Measurements from ENCODE around the gene NCOR1.
"Not testable (repeated sequence)": the region's sequence is repeated elsewhere in the genome, so short reads cannot be mapped to it uniquely, and the experiment has no call there.

The NCOR1 gene

DNA sequence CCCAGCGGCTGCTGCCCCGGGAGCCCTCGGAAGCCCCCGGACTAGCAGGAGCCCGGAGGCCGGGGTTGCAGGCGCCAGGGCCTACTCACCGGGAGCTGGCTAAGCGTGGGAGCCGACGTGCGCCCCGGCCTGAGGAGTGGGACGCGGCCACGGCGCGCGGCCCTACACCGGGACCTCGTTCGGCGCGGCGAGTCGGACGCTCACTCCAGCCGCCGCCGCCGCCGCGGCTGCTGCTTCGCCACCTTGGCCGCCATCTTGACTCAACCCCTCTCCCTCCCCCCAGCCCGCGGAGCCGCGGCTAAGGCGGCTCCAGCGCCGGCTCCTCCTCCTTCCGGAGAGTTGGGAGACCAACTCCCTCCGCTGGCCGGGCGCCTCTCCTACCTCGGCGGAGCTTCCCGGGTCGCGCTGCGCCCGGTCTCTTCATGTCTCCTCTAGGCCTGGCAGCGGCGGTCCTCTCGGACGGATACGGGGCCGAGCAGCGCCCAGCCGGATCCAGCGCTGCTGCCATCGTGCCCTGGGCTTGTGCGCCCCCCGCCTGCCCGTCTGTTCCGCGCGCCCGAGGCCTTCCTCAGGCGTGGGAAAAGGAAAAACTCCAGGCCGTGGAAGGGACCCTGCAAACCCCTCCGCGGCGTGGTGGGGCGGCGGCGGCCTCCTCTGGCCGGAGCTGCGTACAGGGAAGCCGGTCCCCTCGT is at the start of gene NCOR1:
Gene NCOR1, minus strand, starts transcription at position 262 of the 692 bp plus-strand sequence. CDS start 20,965 bp downstream, outside the sequence.
- DNase-seq, result peak; percentile 19 to 92 (median 80)

GRCh38 chr17:16262201-16262600 is 46.9 kb upstream of the NCOR1 start:
- DNase-seq, result no peak

DNA sequence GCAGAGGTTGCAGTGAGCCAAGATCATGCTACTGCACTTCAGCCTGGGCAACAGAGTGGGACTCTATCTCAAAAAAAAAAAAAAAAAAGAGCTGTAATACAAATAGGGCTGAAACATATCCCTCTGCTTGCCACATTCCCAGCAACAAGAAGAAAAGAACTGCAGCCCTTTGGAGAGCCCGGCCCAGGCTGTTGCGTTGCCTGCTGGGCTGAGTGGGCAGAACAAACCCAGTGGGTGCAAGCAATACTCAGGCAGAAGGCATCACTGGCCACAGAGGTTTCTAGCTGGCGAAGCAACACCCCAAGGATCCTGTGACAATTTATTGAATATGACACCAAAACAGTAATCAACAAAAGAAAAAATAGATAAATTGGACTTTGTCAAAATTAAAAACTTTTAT is 45.7 kb upstream of the NCOR1 start:
- no peak for DNase-seq

DNA sequence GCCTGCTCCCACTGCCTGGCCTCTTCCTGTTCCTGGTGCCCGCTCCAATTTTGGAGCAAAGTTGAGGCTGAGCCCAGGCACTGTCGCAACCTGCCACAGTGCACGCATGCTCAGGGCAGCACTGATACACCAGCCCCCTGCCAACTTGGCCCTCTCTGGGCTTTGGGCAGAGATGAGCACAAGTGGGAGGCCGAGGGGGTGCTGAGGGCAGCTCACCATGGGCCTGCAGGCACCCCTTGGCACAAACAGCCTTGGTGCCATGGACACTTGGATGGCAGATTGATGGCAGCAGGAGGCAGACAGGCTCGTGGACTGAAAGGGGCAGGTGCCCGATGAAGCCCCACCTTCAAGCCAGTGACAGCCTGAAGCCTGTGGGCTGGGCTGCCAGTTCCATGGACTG is 44.6 kb upstream of the NCOR1 start:
- no peak for DNase-seq

- DNase-seq, result no peak
Measured at GRCh38 chr17:16258901-16259300, 43.6 kb upstream of the NCOR1 start.

DNA sequence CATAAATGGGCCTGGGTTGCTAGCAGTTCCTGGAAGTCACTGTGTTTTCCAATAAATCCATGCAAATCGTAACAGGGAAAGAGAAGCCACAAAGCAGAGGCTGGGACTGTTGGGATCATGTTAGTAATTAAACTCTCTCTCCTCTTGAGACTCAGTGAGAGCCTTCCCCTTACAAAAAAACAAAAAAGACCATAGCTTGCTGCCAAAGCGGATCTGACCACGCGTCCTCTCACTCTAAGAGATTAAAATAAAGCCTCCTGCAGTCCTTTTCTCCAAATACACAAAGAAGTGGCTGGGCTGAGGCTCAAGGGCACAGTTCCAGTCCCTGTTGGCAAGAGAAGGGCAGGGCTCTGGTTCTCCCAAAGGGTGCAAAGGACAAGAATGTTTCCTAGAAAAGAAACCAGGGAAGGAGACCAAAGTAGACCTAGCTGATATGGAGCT is 40.2 kb upstream of the NCOR1 start:
- peak in 46 of 56 donors; percentile 5 to 79 (median 38) for DNase-seq

GRCh38 chr17:16254773-16255400 is 39.6 kb upstream of the NCOR1 start:
- DNase-seq, result no peak

DNA sequence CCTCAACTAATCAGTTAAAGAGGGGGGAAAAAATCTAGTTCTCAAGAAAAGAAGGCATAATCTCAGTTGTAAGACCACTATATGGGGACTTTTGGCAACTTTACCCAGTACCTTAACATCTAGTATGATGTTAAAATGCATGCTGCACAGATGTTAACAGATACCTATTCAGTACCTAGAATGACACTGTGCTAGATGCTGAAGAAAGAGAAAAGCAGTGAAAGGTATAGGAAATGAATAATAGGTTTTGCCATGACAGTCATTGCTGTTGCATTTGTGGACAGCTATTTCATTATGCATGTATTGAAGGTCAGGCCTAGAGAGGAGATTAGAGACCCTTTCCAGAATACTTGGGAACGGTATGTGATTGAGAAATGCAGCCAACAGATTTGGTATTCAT is 36.2 kb upstream of the NCOR1 start:
- DNase-seq, result no peak

DNA sequence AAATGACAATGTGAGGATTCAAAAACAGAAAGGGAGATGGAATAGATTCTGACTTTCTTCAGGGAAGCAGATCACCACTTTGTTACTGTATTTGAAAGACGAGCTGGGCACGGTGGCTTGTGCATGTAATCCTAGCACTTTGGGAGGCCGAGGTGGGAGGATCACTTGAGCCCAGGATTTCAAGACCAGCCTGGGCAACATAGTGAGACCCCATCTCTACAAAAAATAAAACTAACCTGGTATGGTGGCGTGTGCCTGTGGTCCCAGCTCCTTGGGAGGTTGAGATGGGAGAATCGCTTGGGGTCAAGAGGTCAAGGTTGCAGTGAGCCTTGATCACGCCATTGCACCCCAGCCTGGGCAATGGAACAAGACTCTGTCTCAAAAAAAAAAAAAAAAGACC is 35.7 kb upstream of the NCOR1 start:
- DNase-seq, result no peak

DNA sequence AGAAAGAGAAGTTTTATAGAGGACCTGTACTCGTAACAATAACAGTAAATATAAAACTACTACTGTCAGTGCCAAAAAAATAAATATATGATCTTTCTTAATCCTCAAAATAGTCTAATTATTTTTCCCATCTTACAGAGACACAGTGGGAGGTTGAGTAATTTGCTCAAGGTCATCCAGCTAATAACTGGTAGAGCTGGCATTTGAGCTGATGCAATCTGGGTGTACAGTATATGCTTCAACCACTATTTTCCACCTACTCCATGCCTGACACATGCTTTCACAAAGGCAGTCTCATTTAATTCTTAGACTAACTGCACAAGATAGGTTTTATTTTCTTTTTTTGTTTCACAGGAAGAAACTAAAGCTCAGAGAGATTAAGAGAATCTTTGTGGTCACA is 35.3 kb upstream of the NCOR1 start:
- DNase-seq, result no peak

- no peak for DNase-seq
Measured at GRCh38 chr17:16247586-16247984, 32.3 kb upstream of the NCOR1 start.

DNA sequence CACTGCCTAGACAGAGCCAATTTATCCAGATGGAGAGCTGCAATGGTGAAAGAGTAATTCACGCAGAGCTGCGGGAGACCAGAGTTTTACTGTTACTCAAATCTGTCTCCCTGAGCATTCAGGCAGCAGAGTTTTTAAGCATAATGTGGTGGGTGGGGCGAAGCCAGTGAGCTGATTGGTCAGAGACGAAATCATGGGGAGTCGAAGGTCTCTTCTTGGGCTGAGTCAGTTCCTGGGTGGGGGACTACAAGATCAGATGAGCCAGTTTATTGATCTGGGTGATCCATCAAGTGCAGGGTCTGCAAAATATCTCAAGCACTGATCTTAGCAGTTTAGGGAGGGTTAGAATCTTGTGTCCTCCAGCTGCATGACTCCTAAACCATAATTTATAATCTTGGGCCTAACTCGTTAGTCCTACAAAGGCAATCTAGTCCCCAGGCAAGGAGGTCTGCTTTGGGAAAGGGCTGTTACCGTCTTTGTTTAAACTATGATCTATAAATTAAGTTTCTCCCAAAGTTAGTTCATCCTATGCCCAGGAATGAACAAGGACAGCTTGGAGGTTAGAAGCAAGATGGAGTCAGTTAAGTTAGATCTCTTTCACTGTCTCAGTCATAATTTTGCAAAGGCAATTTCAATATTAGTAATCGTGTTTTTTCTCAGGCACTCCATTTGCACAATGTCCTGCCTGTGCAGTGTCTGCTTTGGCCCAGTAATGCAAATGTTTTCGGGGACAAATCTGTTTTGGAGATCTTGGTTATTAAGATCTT is 28.6 kb upstream of the NCOR1 start:
- DNase-seq, result no peak

DNA sequence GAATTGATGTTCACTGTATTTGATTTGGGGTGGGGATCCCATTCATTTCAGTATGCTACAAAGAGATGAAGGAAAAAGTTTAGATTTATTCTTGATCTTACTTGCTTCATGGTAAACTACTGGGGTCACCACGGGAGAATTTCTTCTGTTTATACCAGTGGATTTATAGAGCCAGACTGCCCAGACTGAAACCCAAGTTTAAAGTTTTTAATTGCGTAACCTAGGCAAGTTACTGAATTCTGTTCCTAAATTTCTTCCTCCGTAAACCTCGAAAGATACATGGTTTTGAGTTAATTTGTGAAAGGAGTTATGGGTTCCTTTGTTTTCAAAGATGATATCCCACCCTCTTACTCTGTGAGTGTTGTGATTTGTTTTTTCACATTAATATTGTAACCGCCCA is 28.1 kb upstream of the NCOR1 start:
- no peak for DNase-seq

DNA sequence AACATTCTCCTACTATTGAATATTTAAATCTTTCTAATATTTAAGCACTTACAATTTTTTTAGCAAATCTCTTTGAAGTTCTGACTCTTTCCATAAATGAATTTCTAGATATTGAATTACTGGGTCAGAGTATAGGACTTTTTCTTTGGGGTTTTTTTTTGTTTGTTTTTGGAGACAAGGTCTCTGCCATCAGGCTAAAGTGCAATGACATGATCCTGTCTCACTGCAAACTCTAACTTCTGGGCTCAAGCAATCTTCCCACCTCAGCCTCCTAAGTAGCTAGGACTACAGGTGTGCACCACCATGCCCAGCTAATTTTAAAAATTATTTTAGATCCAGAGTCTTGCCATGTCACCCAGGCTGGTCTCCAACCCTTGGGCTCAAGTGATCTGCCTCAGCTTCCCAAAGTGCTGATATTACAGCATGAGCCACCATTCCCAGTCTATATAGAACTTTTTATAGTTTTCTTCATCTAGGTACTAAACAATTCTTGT is 26.6 kb upstream of the NCOR1 start:
- no peak for DNase-seq

DNA sequence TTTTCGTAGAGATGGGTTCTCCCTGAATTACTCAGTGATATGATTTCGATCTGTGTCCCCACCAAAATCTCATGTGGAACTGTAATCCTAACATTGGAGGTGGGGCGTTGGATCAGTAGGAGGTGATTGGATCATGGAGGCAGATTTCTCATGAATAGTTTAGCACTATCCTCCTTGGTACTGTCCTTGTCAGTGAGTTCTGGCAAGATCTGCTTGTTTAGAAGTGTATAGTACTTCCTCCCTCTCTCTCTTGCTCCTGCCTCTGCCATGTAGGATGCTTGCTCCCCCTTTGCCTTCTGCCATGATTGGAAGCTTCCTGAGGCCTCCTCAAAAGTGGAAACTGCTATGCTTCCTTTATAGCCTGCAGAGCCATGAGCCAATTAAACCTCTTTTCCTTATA is 24.6 kb upstream of the NCOR1 start:
- DNase-seq, result no peak

GRCh38 chr17:16232391-16232790 is 17.1 kb upstream of the NCOR1 start:
- DNase-seq, result no peak

- not testable (repeated sequence) for DNase-seq
Measured at GRCh38 chr17:16229912-16230561, 14.7 kb upstream of the NCOR1 start.

DNA sequence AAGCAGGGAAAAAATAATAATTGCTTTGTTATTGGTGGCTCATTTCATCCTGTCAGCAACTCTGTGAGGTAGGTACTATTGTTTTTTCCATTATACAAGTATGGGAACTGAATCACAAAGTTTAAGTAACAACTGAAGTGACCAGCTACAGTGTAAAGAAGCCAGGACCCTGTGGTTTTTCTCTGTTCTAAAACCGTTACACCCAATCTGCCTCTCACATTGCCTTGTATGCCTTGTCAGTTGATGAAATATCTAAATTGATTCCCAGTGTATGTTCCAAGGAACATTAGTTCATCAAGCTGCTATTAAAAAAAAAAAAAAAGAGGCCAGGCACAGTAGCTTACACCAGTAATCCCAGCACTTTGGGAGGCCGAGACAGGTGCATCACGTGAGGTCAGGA is 7.1 kb upstream of the NCOR1 start:
- no peak for DNase-seq

DNA sequence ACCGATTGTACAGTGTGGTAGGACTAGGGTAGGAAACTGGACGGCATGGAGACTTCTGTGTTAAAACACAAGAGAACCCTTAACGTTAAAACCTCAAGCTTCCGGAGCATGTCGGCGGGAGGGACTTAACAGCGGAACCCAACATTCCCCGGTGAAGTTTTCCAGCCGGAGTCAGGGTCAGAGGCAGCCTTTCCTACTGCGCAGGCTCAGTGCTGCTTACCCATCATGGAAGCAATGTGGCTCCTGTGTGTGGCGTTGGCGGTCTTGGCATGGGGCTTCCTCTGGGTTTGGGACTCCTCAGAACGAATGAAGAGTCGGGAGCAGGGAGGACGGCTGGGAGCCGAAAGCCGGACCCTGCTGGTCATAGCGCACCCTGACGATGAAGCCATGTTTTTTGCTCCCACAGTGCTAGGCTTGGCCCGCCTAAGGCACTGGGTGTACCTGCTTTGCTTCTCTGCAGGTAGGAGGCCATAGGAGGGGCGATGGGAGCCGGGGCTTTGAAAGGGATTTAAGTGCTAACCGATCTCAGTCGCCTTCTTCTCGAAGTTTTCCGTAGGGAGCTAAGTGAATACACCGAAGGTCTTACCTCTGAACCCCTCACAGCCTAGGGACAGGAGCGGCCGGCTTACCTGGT is 1.8 kb upstream of the NCOR1 start, which contains the start of gene PIGL:
Gene PIGL, plus strand, starts transcription at position 209 of the 634 bp plus-strand sequence. Its CDS starts 17 bp downstream, at position 226.
- peak; percentile 36 to 92 (median 82) for DNase-seq

DNA sequence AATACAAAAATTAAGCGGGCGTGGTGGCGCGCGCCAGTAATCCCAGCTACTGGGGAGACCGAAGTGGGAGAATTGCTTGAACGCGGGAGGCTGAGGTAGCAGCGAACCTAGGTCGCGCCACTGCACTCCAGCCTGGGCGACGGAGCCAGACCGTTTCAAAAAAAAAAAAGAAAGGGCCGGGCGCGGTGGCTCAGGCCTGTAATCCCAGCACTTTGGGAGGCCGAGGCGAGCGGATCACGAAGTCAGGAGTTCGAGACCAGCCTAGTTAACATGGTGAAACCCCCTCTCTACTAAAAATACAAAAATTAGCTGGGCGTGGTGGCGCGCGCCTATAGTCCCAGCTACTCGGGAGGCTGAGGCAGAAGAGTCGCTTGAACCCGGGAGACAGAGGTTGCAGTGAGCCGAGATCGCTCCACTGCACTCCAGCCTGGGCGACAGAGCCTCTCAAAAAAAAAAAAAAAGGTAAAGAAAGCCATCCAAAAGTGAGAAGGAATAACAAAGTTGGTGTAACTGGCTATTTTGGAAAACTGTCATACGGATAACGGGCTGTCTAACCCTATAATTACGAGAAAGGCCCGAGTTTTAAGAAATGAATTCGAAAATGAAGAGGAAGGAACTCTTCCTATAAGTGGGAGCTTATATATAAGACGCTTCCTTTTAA is 1.1 kb upstream of the NCOR1 start:
- DNase-seq, result not testable (repeated sequence)

GRCh38 chr17:16215965-16216316 is 607 bp upstream of the NCOR1 start:
- DNase-seq, result peak in 9 of 56 donors; percentile 21 to 64 (median 46)
